Stimulated activated CD8-positive, alpha-beta memory T cell treated with anti-CD3 and anti-CD28 coated beads, Interleukin-15, amount 100 ng/mL, for 4 hours (primary cell): ENCODE measurements around the gene C1QB.
A peak's percentile ranks its signal among the peaks of the same experiment; 100 is the strongest.

Experiments
- DNase-seq, 2 donors: peaks; one replicate each; pipeline ENCODE4 v3.0.0-alpha.2; 2020; ENCODE audit warnings: low read depth in 2 of 2

The C1QB gene

DNA sequence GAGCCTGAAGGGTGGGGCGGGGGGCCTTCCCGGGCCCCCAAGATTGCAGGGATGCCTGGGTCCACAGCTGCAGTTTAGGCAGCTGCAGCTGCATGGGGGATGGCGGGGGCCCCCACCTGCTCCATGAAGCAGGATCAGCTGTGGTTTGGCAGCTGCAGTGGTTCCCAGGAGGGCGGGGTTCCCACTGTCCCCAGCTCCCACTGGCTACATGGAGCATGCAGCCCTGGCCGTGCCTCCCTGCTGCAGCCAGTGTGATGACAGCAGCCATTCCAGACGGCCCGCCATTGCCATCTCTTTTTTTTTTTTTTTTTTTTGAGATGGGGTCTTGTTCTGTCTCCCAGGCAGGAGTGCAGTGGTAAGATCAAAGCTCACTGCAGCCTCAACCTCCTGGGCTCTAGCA, 17.6 kb upstream of the C1QB start:
- no peak for DNase-seq

DNA sequence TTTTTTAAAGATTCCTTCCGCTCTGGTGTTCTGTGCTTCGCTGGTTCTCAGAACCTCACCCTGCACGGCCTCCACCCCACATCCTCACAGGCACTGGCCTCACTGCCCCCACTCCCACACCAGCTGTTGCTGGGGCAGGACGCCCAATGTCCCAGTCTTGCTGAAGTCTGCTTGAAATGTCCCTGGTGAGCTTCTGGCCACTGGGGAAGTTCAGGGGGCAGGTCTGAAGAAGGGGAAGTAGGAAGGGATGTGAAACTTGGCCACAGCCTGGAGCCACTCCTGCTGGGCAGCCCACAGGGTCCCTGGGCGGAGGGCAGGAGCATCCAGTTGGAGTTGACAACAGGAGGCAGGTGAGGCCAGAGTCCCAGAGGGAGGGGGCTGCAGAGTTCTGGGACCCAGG, 16.7 kb upstream of the C1QB start, which contains the start of gene C1QA:
Gene C1QA, plus strand, starts transcription at position 276 of the 400 bp plus-strand sequence. CDS start 989 bp downstream, outside the sequence.
- DNase-seq, result no peak

DNA sequence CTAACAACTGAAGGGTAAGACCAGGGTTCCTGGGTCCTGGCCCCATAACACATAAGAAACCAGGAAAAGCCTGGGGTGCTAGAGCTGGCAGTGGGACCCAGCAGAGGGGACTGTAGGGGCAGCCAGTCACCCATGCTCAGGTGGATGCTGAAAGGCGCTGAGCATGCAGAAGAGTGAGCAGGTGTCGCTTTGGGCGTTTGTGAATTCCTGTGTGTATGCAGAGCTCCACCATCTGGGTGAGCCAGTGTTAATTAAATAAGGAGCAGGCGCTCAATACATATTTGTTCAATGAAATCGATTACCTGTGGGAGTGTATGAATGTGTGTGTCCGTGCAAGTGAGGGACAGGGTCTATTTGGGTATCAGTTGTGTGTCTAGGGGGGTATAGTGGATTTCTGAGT, 16.1 kb upstream of the C1QB start:
- no peak for DNase-seq

DNA sequence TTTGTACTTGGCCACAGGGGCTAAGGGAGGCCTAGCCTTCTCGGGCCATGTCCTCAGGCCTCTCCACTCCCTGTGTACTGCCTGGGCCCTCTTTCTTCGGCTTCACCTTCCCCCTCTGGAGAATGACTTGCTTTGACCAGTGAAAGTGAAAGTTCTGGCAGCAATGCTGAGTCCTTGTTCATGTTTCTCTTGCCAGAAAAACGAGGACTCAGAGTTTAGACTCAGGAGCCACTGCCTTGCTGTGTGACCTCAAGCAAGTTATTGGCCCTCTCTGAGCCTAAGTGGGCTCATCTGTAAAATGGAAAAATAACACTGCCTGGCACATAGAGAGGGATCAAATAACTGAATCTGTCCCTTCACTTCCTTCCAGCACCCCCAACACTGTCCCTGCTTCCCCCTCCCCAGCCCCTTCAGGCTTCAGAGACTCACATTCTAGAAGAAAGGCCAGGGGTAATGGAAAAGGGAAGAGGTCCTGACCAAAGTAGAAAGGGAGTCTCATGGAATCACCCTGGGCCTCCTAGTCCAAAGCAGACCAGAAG, 15.1 kb upstream of the C1QB start:
- DNase-seq, result no peak

DNA sequence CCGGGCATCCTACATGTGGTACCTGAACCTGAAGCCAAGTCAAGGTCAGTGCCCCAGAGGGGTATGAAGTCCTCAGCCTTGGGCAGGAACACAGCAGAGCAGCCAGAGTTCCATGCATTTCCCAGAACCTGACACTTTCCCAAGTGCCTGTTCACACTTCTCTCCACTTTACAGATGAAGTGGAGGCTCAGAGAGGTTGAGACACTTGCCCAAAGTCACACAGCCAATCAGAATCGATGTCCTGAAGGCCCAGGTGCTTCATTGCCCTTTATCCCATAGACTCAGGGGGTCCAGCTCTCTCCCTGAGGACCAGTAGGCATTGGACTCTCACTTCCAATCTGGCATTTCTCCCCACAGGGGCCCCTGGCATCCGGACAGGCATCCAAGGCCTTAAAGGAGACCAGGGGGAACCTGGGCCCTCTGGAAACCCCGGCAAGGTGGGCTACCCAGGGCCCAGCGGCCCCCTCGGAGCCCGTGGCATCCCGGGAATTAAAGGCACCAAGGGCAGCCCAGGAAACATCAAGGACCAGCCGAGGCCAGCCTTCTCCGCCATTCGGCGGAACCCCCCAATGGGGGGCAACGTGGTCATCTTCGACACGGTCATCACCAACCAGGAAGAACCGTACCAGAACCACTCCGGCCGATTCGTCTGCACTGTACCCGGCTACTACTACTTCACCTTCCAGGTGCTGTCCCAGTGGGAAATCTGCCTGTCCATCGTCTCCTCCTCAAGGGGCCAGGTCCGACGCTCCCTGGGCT, 14.4 kb upstream of the C1QB start:
- no peak for DNase-seq

DNA sequence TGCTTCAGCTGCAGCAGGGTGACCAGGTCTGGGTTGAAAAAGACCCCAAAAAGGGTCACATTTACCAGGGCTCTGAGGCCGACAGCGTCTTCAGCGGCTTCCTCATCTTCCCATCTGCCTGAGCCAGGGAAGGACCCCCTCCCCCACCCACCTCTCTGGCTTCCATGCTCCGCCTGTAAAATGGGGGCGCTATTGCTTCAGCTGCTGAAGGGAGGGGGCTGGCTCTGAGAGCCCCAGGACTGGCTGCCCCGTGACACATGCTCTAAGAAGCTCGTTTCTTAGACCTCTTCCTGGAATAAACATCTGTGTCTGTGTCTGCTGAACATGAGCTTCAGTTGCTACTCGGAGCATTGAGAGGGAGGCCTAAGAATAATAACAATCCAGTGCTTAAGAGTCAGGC, 13.8 kb upstream of the C1QB start:
- no peak for DNase-seq

DNA sequence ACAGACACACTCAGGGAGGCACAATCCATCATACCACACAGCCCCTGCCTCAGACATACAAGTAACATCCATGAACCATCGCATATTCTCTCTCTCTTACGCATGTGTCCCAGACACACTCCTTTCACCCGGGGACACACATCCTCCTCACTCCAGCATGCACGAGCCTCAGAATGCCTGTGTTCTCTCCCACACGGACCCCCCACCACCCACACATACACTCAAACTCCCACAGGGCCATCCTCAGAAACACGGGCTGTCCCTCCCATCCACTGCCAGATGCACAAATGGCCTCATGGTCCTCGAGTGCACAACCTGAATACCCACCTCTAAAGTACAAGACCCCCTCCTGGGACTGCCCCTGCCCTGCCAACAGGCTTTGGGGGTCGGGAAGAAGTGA, 11.8 kb upstream of the C1QB start:
- DNase-seq, result no peak

DNA sequence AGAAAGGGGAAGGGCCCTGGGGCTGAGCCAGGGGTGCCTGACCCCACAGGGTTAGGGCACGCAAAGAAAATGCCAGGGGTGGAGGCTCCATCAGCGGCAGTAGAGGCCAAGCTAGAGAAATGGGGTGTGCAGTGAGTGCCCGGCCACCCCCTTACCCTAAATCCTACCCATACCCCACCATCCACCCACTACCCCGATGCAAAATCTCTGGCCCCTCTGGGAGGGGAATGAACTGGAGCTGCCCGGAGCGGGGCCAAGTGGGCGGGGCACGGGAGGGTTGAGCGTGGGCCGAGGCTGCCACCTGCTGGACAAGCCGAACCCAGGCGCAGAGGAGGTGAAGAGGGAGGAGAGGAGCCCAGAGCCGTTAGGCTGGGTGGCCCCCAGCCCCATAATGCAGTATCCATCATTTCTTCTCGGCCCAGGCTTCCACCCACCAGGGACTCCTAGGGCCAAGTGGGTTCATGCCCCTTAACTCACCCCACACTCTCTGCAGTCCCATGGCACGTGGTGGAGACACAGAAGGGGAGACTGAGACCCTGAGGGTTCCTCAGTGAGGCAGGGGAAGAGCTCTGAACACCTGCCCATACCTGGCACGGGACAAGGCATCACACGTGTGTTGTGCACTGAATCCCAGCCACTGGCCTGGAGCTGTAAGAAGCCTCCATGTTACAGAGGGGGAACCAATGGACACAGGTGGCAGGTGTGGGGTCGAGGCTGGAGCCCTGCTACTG, 11.0 kb upstream of the C1QB start:
- peak; percentile 16 to 25 for DNase-seq

DNA sequence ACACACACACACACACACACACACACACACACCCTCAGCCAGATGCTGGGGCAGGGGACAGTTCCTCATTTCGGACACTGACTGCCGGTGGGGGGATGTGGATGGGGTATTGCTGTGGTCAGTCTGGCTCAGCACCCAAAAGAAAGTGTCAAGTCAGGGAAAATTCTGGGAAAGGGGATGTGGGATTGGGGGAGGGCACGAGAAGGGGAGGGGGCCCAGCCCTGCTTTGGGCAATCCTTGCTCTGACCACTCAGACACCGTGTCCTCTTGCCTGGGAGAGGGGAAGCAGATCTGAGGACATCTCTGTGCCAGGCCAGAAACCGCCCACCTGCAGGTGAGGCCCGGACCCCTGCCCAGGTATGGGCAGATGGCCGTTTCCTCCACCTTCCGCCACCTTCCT, 9.7 kb upstream of the C1QB start, which contains the start of gene C1QC:
Gene C1QC, plus strand, starts transcription at position 253 of the 400 bp plus-strand sequence. CDS start 391 bp downstream, outside the sequence.
- DNase-seq, result no peak

DNA sequence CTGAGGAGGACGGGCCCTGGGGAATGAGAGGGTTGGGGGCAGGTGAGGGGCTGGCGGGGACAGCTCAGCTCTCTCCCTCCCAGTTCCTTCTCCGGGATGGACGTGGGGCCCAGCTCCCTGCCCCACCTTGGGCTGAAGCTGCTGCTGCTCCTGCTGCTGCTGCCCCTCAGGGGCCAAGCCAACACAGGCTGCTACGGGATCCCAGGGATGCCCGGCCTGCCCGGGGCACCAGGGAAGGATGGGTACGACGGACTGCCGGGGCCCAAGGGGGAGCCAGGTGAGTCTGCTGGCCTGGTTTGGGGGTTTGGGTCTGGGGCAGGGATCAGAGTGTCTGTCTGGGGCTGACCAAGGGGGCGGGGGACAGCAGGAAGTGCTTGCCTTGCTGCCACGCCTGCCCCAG, 9.1 kb upstream of the C1QB start:
- DNase-seq, result no peak

DNA sequence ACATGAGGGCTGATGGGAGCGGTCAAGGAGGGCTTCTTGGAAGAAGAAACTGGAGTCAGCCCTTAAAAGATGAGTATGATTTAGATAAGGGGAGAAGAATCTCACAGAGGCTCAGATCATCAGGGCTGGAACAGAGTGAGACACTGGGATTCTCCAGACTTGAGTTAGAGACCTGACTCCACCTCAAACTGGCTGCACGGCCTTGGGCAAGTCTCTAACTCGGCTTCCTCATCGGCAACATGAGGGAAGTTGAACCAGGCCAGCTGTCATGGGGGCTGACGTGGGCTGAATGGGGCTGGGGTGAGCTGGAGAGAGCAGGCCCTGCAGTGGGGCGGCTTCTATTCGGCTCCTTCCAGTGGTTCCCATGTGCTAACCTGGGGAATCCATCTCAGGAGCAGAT, 7.1 kb upstream of the C1QB start:
- DNase-seq, result no peak

DNA sequence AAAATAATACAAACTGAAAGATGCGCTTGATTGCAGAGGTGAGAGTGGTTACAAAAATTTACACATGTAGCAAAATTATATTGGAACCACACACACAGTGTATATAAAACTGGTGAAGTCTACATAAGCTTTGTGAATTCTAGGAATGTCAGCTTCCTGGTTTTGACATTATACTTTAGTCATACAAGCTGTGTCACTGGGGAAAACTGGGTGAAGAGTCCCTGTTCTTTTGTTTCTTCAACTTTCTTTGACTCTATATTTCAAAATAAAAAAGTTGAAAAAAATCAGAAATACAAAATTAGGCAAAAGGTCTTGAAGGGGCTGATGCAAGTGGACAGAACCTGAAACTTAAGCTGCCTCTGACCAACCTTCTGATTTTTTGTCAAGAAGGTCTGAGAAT, 6.7 kb upstream of the C1QB start:
- no peak for DNase-seq

DNA sequence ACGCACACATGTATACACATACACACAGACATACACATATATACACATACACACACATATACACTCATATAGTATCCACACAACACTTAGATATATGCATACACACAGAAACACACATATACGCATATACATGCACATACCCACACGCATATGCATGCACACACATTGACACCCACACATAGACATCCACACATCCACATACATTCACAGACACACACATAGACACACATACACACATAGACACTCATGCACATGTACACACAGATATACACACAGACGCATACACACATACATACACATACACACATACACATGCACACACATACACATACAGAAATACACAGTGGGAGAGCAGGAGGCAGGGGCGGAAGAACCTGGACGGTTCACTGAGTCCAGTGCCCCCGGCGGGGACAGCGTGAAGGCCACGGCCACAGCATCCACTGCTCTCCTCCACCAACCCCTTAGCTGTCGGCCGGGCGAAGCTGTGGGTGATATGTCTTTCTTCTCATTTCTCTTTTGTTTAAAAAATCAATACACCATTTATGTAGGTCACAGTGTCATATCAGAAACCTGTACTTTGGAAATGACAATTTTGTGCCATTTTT, 2.8 kb upstream of the C1QB start:
- DNase-seq, result no peak

DNA sequence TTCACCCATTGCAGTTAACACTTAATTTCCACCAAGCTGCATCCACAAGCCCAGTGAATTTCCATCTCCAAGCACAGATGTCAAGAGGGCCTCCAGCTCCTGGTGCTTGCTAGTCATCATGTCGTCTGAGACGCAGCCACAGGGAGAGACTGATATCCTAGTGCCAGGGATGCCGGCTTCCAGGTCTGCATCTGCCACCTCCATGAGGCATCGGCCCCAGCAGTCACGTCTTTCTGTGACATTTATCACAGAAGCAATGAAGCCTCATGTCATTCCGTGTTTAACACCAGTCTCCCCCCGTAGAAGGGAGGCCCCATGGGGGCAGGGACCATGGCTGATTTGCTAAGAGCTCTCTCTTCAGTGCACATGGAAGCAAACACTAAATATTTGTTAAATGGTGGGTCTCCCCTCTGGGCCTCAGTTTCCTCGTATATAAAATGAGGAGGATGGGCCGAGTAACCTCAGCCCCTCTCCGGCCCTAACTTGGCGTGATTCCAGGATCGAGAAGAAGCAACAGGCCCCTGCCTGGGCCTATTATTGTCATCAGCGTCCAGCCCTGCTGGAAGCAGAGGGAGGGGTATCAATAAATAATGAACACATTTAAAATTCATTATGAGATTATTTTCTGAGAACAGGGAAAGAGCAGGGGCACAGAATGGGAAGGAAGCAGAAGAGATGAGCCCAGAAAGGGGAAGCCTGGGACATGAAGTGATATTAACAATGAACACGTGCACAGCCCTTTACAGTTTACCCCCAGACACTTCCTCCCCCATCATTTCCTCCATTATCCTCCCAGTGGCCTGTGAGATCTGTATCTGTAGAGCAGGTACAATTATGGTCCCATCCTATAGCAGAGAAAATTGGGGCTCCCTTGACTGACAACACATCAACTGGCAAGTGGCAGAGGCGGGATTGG, 837 bp upstream of the C1QB start:
- DNase-seq, result no peak

DNA sequence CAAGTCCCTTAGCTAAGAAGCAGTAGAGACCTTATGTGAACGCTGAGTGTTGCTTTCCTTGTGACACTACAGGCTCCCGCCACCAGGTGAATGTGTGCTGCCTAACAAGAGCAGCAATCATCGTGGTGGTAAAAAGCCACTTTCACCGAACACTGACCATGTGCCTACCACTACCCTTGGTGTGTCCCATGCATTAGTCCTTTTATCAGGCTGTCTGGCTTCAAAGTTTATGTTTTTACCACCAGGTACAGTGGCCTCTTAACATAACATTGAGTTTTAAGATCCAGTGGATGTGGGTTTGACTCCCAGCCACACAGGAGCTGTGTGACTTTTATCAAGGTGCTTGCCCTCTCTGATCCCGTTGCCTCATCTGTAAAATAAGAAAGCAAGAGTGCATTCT, 1.7 kb downstream of the C1QB start:
- no peak for DNase-seq

DNA sequence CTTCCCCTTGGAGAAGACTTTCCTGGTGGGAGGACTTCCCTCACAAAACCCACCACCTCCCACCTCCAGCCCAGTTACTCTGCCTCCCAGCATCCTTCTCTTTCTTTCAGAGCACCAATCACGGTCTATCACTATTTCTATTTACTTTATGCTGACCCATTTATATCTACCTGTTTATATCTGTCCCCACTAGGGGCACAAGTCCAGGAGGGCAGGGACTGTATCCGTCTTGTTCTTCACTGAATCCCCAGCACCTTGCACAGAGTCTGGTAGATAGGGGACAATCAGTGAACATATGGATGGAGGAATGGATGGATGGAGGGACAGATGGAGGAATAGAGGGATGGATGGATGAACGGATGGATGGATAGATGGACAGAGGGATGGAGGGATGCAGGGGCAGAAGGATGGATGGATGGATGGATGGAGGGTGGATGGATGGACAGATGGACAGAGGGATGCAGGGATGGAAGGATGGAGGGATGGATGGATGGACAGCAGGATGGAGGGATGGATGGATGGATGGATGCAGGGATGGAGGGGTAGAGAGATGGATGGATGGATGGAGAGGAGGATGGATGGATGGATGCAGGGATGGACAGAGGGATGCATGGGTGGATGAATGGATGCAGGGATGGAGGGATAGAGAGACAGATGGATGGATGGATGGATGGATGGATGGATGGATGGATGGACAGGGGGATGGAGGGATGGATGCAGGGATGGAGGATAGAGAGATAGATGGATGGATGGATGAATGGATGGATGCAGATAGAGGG, 5.5 kb downstream of the C1QB start:
- no peak for DNase-seq

DNA sequence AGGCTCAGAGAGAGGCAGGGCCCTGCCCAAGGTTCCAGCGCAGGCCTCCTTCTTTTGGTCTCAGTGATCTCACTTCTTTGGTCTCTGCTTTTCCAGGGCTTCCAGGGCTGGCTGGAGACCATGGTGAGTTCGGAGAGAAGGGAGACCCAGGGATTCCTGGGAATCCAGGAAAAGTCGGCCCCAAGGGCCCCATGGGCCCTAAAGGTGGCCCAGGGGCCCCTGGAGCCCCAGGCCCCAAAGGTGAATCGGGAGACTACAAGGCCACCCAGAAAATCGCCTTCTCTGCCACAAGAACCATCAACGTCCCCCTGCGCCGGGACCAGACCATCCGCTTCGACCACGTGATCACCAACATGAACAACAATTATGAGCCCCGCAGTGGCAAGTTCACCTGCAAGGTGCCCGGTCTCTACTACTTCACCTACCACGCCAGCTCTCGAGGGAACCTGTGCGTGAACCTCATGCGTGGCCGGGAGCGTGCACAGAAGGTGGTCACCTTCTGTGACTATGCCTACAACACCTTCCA, 7.7 kb downstream of the C1QB start:
- DNase-seq, result no peak

DNA sequence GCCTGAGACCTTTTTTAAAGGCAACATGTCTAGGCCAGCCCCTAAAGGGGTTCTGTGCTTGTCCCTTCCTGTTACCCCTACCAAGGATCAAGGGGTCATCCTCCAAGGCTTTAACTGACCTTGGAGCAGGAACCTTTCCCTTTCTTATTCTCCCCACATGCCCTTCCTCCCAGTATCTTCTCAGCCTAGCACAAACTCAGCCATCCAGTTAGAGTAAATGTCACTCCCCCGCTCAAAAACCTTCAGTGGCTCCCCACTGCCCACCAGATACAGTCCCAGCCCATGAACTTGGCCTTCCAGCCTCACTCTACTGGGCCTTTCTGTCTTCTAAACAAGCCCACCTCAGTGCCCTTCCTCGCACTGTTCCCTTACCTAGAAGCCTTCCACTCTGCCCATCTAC, 8.8 kb downstream of the C1QB start:
- DNase-seq, result no peak

DNA sequence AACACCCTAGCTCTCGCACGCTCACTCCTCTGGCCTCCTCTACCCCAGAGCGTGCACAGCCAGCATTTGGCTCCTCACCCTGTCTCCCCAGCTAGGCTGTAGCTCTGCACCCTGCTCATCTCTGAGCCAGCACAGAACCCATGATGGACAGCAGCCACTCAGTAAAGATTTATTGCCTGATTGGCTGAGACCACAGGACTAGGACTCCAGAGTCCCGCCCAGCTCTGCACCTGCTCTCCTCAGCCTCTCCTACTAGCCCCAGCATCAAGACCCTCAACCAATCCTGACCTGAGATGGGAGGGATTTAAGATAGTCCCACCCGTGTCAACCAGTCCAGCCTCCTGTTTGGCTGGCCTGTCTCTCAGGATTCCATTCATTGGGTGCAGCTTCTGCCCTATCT, 9.3 kb downstream of the C1QB start:
- DNase-seq, result no peak

DNA sequence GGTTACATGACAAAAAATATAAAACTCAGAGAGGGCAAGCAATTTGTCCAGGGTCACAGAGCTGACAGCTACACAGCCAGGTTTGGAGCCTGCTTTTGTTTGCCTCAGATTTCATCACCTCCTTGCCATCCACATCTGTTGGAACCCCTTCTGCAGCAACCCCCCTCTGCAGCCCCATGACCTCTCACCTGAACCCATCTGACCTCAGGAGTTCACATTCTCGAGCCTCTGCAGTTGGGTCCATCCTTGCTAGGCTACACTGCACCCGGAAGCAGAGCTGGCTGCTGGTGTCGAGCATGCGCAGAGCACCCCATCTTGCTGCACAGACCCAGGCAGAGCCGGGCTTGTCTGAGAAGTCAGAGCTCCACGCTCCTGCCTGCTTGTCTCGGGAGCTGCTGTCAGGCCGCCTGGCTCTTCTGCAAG, 10.0 kb downstream of the C1QB start:
- DNase-seq, result no peak
